ENCODE measurements around the gene CHST8. TPM values are rescaled to one million over a fixed set of nuclear protein-coding genes. Genes with fewer than 3 reads are reported as not detected.

Gene CHST8
- total and polyA plus RNA-seq, 2 of the 13 experiments (the other 11 are each of a cell fraction or from before 2014, with no cell fraction given), result not detected

DNA sequence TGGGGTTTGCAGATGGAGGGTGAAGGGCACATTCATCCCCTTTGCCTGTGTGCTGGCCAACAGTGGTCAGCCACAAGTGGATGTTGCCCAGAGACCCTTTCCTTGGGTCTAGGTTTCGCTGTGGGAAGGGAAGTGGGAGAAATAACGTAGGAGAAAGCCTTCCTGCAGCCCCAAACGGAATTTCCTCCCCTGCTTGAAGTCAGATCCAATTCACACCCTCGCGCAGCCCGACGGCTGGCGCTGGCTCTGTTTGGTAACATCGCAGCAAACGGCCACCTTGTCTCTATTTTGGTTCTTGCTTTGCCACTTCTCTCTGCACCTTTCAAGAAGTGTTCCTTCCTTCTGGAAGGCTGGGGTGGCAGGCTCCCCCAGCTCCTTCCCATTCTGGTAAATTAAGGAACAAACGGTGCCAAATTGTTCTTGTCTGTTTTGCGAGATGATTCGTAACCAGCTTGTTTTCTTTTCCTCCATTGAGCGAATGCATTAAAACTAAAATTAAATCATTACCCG is 45.4 kb downstream of the CHST8 start:
- H3K9ac ChIP-seq (ENCODE audit: insufficient read depth, low read depth, low read length), result no peak overlapping the region
- no peaks in the 10 kb centered on the region for H3K36me3 ChIP-seq (replicated peaks in 1 of 2; ENCODE audit: control insufficient read depth in 1 of 2, insufficient read depth in 2 of 2, low read length in 2 of 2)
- BruUV-seq (replicated peaks), result no TSS peak
- WGBS (ENCODE audit: low lambda C conversion rate), result 68% methylated on average over 15 of the region's 15 CpGs
- no peaks in the 10 kb centered on the region for H3K79me2 ChIP-seq (ENCODE audit: insufficient read depth, low read length)
- no peak overlapping the region for H3K27ac ChIP-seq (ENCODE audit: extremely low read length, insufficient read depth, low read length)
- H3K27me3 ChIP-seq (ENCODE audit: control insufficient read depth in 1 of 2, insufficient read depth in 2 of 2, low read length in 2 of 2), result peaks cover 0 to 4% of the 10 kb centered on the region in 2 experiments; a peak in 1 of 5 replicates
- H3K4me1 ChIP-seq (ENCODE audit: insufficient read depth, low read length), result 0 out of 2 replicates have a peak, but pooled peaks cover 7% of the 10 kb centered on the region
- no peaks in the 10 kb centered on the region for H3K9me3 ChIP-seq (ENCODE audit: low read length)
- in situ Hi-C loops (cut with HindIII; ENCODE audit: extremely low pct_ligation_motif_present, low pct_unique_long_range_greater_than_20kb), result no loop called here
- H4K20me1 ChIP-seq (ENCODE audit: insufficient read depth, low read length), result no peaks in the 10 kb centered on the region
- ATAC-seq (no peak), FAIRE-seq (no peak), DNase-seq (ENCODE audit: low spot score) (no peak)
- POLR2A ChIA-PET, result no interaction called here
- no peak overlapping the region for H3K4me3 ChIP-seq (replicated peaks in 1 of 3; ENCODE audit: insufficient read depth in 1 of 3, low read depth in 2 of 3, low read length in 3 of 3)
- intact Hi-C loops (cut with micrococcal nuclease; ENCODE audit: unreplicated experiment), result no loop called here
- H3K4me2 ChIP-seq (ENCODE audit: low read depth, low read length), result no peak overlapping the region
- no peak overlapping the region for H2AFZ ChIP-seq (ENCODE audit: low read length)
- TF ChIP-seq PAX8 (CRISPR knock-in tag; IDR thresholded peaks at IDR 0.05; ENCODE audit: borderline replicate concordance) (no peak), SIX4 (CRISPR knock-in tag; IDR thresholded peaks at IDR 0.05) (no peak), ZBTB7B (CRISPR knock-in tag; IDR thresholded peaks at IDR 0.05) (no peak), ZNF331 (CRISPR knock-in tag; IDR thresholded peaks at IDR 0.05) (no peak), BRD4 (CRISPR knock-in tag; IDR thresholded peaks at IDR 0.05) (no peak), ZFY (CRISPR knock-in tag; IDR thresholded peaks at IDR 0.05) (no peak), JUNB (CRISPR knock-in tag; IDR thresholded peaks at IDR 0.05; ENCODE audit: borderline replicate concordance) (no peak), IRF2 (CRISPR knock-in tag; IDR thresholded peaks at IDR 0.05) (no peak), GATAD2A (CRISPR knock-in tag; IDR thresholded peaks at IDR 0.05) (no peak), ZNF605 (CRISPR knock-in tag; IDR thresholded peaks at IDR 0.05) (no peak), FIP1L1 (IDR thresholded peaks at IDR 0.05; ENCODE audit: borderline replicate concordance, insufficient read depth, low read depth, low read length) (no peak)
- CTCF ChIA-PET (ENCODE audit: low intra/inter-chr PET ratio, low total read pairs), result no interaction called here

DNA sequence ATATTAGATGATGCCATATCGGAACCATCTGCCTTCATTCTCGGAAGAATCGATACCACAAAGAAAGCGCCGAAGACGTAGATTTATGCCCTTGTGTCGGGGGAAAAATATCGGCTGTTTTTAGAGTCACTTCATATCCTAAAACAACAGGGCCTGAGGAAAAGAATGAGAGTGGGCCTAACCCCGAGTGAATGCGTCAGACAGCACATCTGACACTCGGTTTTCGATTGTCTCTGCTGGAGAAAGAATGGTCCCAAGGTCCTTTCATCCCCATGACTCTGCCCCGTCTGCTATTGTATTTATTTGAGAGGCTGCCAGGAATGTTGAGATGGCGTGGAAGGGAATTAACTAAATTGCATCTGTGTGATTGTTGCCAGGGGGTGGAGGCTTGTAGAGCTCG is 46.1 kb downstream of the CHST8 start:
- Histone ChIP-seq H2AFZ (ENCODE audit: low read length) (no peak overlapping the region), H3K27ac (ENCODE audit: extremely low read length, insufficient read depth, low read length) (no peak overlapping the region), H3K9me3 (ENCODE audit: low read length) (no peaks in the 10 kb centered on the region), H3K36me3 (replicated peaks in 1 of 2; ENCODE audit: control insufficient read depth in 1 of 2, insufficient read depth in 2 of 2, low read length in 2 of 2) (no peaks in the 10 kb centered on the region), H3K9ac (ENCODE audit: insufficient read depth, low read depth, low read length) (no peak overlapping the region), H3K27me3 (ENCODE audit: control insufficient read depth in 1 of 2, insufficient read depth in 2 of 2, low read length in 2 of 2) (peaks cover 0 to 4% of the 10 kb centered on the region in 2 experiments; a peak in 1 of 5 replicates), H3K79me2 (ENCODE audit: insufficient read depth, low read length) (no peaks in the 10 kb centered on the region), H4K20me1 (ENCODE audit: insufficient read depth, low read length) (no peaks in the 10 kb centered on the region), H3K4me3 (replicated peaks in 1 of 3; ENCODE audit: insufficient read depth in 1 of 3, low read depth in 2 of 3, low read length in 3 of 3) (no peak overlapping the region), H3K4me1 (ENCODE audit: insufficient read depth, low read length) (0 out of 2 replicates have a peak, but pooled peaks cover 7% of the 10 kb centered on the region), H3K4me2 (ENCODE audit: low read depth, low read length) (no peak overlapping the region)
- 60% methylated on average over 15 of the region's 15 CpGs for WGBS (ENCODE audit: low lambda C conversion rate)
- POLR2A ChIA-PET, result no interaction called here
- no TSS peak for BruUV-seq (replicated peaks)
- FAIRE-seq, result no peak
- in situ Hi-C loops (cut with HindIII; ENCODE audit: extremely low pct_ligation_motif_present, low pct_unique_long_range_greater_than_20kb), result no loop called here
- intact Hi-C loops (cut with micrococcal nuclease; ENCODE audit: unreplicated experiment), result no loop called here
- no peak for ATAC-seq
- no peak for DNase-seq (ENCODE audit: low spot score)
- CTCF ChIA-PET (ENCODE audit: low intra/inter-chr PET ratio, low total read pairs), result no interaction called here
- TF ChIP-seq ETV5 (CRISPR knock-in tag; IDR thresholded peaks at IDR 0.05; ENCODE audit: borderline replicate concordance), result no peak
- no peak for TF ChIP-seq SATB2 (CRISPR knock-in tag; IDR thresholded peaks at IDR 0.05)
- TF ChIP-seq, protein P1, sequence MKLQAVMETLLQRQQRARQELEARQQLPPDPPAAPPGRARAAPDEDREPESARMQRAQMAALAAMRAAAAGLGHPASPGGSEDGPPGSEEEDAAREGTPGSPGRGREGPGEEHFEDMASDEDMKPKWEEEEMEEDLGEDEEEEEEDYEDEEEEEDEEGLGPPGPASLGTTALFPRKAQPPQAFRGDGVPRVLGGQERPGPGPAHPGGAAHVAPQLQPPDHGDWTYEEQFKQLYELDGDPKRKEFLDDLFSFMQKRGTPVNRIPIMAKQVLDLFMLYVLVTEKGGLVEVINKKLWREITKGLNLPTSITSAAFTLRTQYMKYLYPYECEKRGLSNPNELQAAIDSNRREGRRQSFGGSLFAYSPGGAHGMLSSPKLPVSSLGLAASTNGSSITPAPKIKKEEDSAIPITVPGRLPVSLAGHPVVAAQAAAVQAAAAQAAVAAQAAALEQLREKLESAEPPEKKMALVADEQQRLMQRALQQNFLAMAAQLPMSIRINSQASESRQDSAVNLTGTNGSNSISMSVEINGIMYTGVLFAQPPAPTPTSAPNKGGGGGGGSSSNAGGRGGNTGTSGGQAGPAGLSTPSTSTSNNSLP (IDR thresholded peaks at IDR 0.05; ENCODE audit: low read depth, low read length), result no peak
- no peak for TF ChIP-seq MTA1 (CRISPR knock-in tag; IDR thresholded peaks at IDR 0.05; ENCODE audit: borderline replicate concordance)
- TF ChIP-seq STAT5B (CRISPR knock-in tag; IDR thresholded peaks at IDR 0.05), result no peak
- no peak for TF ChIP-seq ZNF225 (CRISPR knock-in tag; IDR thresholded peaks at IDR 0.05)
- TF ChIP-seq, protein P2, sequence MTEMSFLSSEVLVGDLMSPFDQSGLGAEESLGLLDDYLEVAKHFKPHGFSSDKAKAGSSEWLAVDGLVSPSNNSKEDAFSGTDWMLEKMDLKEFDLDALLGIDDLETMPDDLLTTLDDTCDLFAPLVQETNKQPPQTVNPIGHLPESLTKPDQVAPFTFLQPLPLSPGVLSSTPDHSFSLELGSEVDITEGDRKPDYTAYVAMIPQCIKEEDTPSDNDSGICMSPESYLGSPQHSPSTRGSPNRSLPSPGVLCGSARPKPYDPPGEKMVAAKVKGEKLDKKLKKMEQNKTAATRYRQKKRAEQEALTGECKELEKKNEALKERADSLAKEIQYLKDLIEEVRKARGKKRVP (CRISPR knock-in tag; IDR thresholded peaks at IDR 0.05), result no peak
- no peak for TF ChIP-seq CEBPB (IDR thresholded peaks at IDR 0.05; ENCODE audit: borderline replicate concordance, low read depth, low read length)

Data from HepG2 (cell line).